BE2C (cell line): ENCODE data around the gene DHRS7B.

Source experiments
- DNase-seq: peaks from one replicate; pipeline ENCODE4 v3.0.0-alpha.2; 2020
- H3K27me3 ChIP-seq: fragments of 250-450 bp; sonication (Bioruptor Pico); 2 replicates; pipeline ENCODE4 v1.5.1; 2020; ENCODE audit warnings: mild to moderate bottlenecking
- H3K36me3 ChIP-seq: fragments of 250-450 bp; sonication (Bioruptor Pico); 2 replicates; pipeline ENCODE4 v1.5.1; 2020; ENCODE audit warnings: mild to moderate bottlenecking
- H3K4me1 ChIP-seq: fragments of 250-450 bp; sonication (Bioruptor Pico); 2 replicates; pipeline ENCODE4 v1.5.1; 2020
- H3K4me3 ChIP-seq: 2 replicates; pipeline ENCODE4 v1.5.1; 2011; ENCODE audit warnings: low read depth, low read length
- H3K9me3 ChIP-seq: fragments of 250-450 bp; sonication (Bioruptor Pico); 2 replicates; pipeline ENCODE4 v1.5.1; 2020
- TF ChIP-seq, protein P1 (sequence below): IDR thresholded peaks from 2 replicates; pipeline ENCODE4 v1.5.1; 2012; ENCODE audit warnings: mild to moderate bottlenecking, low read depth, low read length

Gene DHRS7B

DNA sequence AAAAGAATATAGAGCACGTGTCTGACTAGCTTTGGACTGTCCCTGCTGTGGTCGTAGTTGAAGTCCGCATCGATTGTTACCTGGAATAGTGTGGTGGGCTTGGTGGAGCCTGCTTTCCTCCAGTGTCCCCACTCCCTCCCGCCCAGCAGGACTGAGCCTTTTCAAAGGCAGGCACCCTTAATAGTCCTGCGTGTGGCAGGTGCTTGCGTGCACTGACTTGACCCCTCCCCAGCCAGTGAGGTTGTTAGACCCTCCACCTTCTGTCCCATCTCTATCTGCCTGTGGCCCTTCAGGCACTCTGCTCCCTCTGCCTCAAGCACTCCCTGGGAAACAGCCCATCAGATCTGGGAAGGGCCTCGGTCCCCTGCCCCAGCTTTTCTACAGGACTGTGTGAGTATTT lies 50.6 kb downstream of the DHRS7B start:
- TF ChIP-seq, protein P1, sequence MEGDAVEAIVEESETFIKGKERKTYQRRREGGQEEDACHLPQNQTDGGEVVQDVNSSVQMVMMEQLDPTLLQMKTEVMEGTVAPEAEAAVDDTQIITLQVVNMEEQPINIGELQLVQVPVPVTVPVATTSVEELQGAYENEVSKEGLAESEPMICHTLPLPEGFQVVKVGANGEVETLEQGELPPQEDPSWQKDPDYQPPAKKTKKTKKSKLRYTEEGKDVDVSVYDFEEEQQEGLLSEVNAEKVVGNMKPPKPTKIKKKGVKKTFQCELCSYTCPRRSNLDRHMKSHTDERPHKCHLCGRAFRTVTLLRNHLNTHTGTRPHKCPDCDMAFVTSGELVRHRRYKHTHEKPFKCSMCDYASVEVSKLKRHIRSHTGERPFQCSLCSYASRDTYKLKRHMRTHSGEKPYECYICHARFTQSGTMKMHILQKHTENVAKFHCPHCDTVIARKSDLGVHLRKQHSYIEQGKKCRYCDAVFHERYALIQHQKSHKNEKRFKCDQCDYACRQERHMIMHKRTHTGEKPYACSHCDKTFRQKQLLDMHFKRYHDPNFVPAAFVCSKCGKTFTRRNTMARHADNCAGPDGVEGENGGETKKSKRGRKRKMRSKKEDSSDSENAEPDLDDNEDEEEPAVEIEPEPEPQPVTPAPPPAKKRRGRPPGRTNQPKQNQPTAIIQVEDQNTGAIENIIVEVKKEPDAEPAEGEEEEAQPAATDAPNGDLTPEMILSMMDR = no peak
- Histone ChIP-seq H3K9me3 (no peaks in the 10 kb centered on the region), H3K4me1 (no peaks in the 10 kb centered on the region), H3K27me3 (no peaks in the 10 kb centered on the region), H3K4me3 (no peak overlapping the region), H3K36me3 (no peaks in the 10 kb centered on the region)
- DNase-seq = no peak

DNA sequence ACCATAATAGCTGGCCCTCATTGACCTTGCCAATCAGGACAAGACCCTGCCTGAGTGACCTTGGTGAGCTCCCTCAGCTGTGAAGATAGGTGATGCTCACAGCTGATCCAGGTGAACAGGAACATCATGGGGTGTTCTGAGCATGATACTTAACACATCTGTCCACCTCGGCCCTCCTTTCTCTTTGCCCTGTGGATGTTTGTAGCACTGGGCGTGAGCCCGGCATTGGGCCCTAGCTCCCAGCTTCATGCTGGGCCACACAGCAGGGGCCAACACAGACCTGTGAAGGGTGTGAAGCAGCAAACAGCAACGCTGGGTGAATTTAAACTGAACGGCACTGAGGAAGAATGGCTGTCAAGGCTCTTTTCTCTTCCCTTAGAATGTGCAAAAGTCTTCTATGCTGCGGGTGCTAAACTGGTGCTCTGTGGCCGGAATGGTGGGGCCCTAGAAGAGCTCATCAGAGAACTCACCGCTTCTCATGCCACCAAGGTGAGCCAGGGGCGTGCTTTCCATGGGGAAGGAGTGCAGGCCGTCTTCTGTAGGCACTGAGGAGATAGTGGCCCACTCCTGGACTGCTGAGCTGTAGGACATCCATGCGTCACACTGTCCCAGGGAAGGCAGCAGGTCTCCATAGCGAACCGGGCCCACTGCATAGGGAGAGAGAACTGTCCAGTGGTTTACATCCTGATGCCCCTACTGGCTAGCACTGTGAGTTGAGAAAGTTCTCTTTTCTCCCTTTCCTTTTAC lies 51.3 kb downstream of the DHRS7B start:
- no peak for DNase-seq
- Histone ChIP-seq H3K9me3 (no peaks in the 10 kb centered on the region), H3K36me3 (no peaks in the 10 kb centered on the region), H3K4me3 (no peak overlapping the region), H3K4me1 (no peaks in the 10 kb centered on the region), H3K27me3 (no peaks in the 10 kb centered on the region)
- TF ChIP-seq, protein P1 = no peak

DNA sequence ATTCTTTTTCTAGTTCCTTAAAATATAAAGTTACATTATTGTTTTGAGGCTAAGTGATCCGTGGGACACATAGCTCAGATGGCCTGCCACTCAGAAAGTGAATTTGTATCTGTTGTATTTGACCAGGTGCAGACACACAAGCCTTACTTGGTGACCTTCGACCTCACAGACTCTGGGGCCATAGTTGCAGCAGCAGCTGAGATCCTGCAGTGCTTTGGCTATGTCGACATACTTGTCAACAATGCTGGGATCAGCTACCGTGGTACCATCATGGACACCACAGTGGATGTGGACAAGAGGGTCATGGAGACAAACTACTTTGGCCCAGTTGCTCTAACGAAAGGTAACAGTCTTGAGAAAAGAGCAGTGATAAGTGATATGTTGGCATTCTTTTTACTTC lies 56.7 kb downstream of the DHRS7B start:
- H3K27me3 ChIP-seq = no peaks in the 10 kb centered on the region
- no peak for DNase-seq
- TF ChIP-seq, protein P1 = no peak
- H3K36me3 ChIP-seq = no peaks in the 10 kb centered on the region
- no peaks in the 10 kb centered on the region for H3K9me3 ChIP-seq
- H3K4me1 ChIP-seq = no peaks in the 10 kb centered on the region
- H3K4me3 ChIP-seq = no peak overlapping the region

DNA sequence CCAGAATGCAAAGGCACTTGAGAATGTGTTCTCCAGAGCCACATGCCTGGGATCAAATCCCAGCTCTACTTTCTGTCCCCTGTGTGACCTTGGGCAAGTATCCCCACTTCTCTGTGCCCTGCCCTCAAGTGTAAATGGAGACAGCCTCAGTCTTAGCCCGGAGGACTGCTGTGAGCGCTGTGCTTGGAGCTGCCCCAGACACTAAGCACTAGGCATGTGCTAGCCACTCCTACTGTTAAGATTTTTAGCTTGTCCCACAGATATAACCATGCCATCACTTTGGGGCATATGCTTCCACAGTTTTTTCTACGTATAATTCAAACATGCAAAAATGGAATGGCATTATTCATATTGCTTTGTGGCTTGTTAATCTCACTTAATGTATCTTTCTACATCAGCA lies 57.8 kb downstream of the DHRS7B start:
- H3K4me3 ChIP-seq = no peak overlapping the region
- no peak for DNase-seq
- H3K27me3 ChIP-seq = no peaks in the 10 kb centered on the region
- H3K36me3 ChIP-seq = no peaks in the 10 kb centered on the region
- no peaks in the 10 kb centered on the region for H3K9me3 ChIP-seq
- TF ChIP-seq, protein P1 = no peak
- no peaks in the 10 kb centered on the region for H3K4me1 ChIP-seq

DNA sequence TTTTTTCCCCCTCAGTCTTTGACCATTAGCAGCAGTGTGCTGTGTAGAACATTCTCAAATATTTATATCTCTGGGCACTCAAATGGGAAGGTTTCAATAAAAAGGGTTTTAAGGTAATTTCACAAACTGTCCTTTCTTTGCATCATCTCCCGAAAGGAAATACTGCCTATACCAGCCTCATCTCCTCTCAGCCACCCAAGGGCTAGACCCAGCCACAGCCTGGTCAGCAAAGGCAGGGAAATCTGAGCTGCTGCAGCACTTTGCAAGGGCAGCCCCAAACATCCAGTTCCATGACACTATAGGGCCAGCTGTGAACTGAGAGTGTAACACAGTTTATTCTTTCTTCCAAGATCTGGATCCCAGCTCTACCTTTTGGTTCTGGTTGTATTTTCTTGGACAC lies 58.3 kb downstream of the DHRS7B start:
- Histone ChIP-seq H3K36me3 (no peaks in the 10 kb centered on the region), H3K4me3 (no peak overlapping the region), H3K9me3 (no peaks in the 10 kb centered on the region), H3K27me3 (no peaks in the 10 kb centered on the region), H3K4me1 (no peaks in the 10 kb centered on the region)
- DNase-seq = no peak
- TF ChIP-seq, protein P1 = no peak

DNA sequence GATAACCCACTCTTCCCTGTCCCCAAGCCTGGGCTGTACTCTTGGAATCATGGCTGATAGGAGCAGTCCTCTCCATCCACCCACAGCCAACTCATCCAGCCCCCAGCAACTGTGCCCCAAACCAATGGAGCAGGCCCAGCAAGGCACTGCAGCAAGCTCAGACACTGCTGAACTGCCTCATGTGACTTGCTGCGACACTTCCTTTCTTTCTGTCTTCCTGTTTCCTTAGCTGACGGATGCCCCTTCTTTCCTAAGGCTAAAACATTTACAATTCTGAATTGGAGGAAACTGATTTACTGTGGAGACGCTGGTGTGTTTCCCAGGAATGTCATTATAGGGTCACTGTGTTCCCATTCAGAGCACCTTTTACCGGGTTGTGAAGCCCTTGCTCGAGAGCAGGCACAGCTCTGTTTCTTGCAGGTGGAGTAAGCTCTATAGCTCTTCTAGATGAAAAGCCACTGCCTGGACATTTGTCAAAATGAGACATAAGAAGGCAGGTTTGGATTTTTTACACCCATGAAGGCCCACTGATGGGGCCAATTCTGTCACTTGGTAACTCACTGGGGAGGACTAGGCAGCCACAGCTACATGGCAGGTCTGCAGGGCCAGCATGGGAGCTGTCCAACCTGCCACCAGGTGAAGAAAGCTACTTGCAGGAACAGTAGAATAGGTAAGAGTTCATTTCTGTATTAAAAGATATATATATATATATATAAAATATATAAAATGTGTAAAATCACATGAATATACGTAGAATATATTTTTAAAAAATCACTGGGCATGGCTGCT lies 59.8 kb downstream of the DHRS7B start:
- Histone ChIP-seq H3K4me1 (no peaks in the 10 kb centered on the region; the same call in 1 of the 2 replicates), H3K9me3 (no peaks in the 10 kb centered on the region), H3K27me3 (no peaks in the 10 kb centered on the region), H3K36me3 (no peaks in the 10 kb centered on the region), H3K4me3 (no peak overlapping the region)
- no peak for DNase-seq
- TF ChIP-seq, protein P1 = no peak
